Cerebellar nuclear complex (tissue), 1 donor: ENCODE measurements around the gene PRMT1.

Experiments
- DNase-seq, 2 experiments: peaks; one replicate each; lab custom pipeline; 2025; lab: John Stamatoyannopoulos, UW

Gene PRMT1

DNA sequence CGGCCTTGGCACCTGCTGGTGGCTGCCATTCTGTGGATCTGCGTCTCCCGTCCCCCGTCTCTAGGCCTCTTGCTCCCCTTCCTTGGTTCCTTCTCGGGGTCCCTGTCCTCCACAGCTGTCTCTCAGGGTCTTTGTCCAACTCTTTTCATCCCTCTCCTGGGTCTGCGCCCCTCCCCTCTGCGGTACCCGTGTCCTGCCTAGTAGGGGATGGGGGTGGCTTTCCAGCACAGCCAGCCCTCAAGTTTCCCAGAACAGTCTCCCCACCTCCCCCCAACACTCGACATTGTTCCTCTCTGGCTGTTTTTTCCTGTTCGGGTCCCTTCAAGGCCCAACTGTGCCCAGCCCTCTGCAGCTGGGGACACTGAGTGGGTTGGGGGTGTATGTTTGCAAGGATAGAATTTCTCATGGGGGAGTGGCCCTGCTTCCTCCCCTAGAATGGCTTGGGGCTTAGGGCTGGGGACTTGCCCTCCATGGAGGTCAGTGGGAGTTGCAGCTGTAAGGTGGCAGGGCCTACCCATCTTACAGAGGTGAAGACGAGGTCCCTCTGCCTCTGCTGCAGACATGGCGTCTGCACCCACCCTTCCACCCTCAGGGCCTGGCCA is 11.6 kb downstream of the PRMT1 start:
- DNase-seq, result no peak

GRCh38 chr19:49689133-49690078 is 12.3 kb downstream of the PRMT1 start, which contains the start of gene ADM5:
ADM5 (plus strand) TSS chr19:49689594; CDS start chr19:49689838, 244 bp downstream.
- DNase-seq, result peak in 1 of 2 experiments; percentile 51

DNA sequence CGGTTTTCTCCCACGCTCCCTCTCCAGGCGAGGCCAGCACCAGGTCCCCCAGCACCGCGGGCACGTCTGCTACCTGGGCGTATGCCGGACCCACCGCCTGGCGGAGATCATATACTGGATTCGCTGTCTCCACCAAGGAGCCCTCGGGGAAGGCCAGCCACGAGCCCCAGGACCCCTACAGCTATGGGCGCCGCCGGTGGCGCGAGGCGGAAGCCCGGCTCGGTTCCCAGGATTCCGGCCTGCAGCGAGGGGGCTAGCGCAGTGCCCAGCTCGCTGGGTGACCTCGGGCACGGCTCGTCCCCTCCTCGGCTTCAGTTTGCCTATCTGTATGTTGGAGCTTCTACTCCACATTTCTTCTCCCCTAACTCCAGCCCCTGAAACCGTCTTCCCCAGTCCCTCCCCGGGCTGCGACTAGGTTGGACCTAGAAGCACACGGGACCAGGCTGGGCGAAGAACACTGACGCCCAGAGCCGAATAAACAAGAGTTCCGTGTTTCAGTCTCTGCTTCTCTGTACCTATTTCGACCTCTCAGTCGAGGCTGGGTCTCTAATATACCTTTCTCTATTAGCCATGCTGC is 13.1 kb downstream of the PRMT1 start:
- DNase-seq, result no peak

GRCh38 chr19:49690656-49691242 is 13.7 kb downstream of the PRMT1 start, which contains the start of gene CPT1C:
CPT1C (plus strand) TSS chr19:49691116; CDS start chr19:49692253, 1,137 bp downstream.
- DNase-seq, result peak; percentile 84 to 88

GRCh38 chr19:49691243-49692146 is 14.4 kb downstream of the PRMT1 start:
- DNase-seq, result no peak

DNA sequence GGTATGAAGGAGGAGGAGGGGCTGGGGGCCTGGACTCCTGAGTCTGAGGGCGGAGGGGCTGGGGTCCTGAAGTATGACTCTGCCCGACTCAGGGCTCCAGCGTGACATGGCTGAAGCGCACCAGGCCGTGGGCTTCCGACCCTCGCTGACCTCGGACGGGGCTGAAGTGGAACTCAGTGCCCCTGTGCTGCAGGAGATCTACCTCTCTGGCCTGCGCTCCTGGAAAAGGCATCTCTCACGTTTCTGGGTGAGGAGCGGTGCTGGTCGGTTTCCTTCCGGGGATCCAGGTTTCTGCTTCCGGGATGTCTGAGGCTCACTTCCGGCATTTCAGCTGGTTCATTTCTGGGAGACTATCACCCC is 15.1 kb downstream of the PRMT1 start:
- peak in 1 of 2 experiments; percentile 20 for DNase-seq

DNA sequence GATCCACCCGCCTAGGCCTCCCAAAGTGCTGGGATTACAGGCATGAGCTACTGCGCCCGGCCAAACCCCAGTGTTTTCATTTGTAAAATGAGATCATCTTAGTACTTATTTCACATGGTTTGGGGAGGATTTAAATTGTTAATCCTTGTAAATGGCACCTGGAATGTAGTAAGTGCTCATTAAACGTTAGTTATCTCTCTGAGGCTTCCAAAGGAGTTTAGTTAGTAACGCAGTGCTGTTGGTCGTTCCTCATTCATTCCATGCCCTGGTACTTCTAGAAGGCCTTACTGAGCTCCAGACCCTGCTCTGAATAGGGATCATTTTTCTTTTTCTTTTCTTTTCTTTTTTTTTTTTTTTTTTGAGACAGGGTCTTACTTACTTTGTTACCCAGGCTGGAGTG is 19.0 kb downstream of the PRMT1 start:
- DNase-seq, result no peak

- DNase-seq, result no peak
Observed at GRCh38 chr19:49696865-49697264, 19.8 kb downstream of the PRMT1 start.

- DNase-seq, result no peak
Observed at GRCh38 chr19:49699364-49699763, 22.3 kb downstream of the PRMT1 start.

DNA sequence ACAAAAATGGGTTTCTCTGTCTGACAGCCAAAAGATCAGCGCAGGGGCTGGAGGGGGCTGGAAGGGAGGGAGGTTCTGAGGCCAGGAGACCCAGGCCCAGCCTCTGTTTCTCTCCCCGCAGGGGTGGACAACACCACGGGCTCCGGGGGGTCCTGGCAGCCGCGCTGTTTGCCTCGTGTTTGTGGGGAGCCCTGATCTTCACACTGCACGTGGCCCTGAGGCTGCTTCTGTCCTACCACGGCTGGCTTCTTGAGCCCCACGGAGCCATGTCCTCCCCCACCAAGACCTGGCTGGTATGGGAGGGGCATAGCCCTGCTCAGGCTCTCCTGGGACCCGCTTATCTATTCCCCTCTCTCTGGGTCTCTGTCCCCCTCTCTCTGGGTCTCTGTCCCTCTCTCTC is 23.5 kb downstream of the PRMT1 start:
- DNase-seq, result no peak

- no peak for DNase-seq
Observed at GRCh38 chr19:49701271-49701786, 24.3 kb downstream of the PRMT1 start.

DNA sequence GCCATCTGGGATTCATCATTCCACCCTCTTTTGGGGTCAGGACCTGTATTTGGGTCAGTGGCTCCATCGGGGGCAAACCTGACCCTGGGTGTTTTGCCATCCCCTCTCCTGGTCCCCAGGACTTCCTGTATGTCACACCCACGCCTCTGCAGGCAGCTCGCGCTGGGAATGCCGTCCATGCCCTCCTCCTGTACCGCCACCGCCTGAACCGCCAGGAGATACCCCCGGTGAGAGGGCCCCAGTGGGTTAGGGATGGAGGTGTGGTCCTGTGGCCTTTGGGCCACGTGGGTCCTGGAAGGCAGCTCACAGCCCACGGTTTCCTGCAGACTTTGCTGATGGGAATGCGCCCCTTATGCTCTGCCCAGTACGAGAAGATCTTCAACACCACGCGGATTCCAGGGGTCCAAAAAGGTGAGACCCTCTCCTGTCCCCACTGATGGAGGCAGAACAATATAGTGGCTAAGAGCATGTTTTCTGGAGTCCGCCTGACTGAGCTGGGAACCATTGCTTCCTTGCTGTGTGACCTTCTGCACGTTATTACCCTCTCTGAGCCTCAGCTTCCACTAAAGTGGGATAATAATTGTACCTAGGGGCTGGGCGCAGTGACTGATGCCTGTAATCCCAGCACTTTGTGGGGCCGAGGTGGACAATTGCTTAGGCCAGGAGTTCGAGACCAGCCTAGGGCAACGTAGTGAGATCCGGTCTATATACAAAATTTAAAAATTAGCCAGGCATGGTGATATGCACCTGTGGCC is 28.0 kb downstream of the PRMT1 start:
- no peak for DNase-seq

DNA sequence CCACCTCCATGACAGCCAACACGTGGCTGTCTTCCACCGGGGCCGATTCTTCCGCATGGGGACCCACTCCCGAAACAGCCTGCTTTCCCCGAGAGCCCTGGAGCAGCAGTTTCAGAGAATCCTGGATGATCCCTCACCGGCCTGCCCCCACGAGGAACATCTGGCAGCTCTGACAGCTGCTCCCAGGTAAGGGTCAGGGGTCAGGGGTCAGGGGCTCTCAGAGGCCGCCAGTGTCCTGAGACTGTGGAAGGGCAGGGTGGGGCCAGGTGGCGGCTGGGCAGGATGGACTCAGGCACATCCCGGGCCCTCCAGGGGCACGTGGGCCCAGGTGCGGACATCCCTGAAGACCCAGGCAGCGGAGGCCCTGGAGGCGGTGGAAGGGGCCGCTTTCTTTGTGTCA is 28.8 kb downstream of the PRMT1 start:
- DNase-seq, result no peak

- no peak for DNase-seq
Observed at GRCh38 chr19:49710372-49710951, 33.4 kb downstream of the PRMT1 start.

DNA sequence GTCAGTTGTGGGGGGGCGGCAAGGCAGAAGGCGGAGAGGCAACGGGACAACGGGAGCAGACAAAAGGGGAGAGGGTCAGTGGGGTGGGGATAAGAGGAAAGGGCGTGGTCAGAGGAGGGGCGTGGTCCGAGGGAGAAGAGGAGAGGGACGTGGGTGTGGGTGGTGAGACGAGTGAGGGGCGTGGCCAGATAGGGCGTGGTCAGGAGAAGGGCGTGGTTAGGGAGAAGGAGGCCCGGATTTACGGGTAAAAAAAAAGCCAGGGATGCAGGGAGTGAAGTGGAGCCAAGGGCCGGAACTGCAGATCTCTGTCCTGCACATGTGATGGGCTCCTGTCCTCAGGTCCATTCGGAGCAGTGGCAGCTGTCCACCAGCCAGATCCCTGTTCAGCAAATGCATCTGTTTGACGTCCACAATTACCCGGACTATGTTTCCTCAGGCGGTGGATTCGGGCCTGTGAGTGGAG is 35.4 kb downstream of the PRMT1 start:
- no peak for DNase-seq

GRCh38 chr19:49713236-49713845 is 36.3 kb downstream of the PRMT1 start:
- DNase-seq, result no peak

- DNase-seq, result no peak
Observed at GRCh38 chr19:49716154-49716553, 39.1 kb downstream of the PRMT1 start.

- DNase-seq, result no peak
Observed at GRCh38 chr19:49718511-49718910, 41.4 kb downstream of the PRMT1 start.

DNA sequence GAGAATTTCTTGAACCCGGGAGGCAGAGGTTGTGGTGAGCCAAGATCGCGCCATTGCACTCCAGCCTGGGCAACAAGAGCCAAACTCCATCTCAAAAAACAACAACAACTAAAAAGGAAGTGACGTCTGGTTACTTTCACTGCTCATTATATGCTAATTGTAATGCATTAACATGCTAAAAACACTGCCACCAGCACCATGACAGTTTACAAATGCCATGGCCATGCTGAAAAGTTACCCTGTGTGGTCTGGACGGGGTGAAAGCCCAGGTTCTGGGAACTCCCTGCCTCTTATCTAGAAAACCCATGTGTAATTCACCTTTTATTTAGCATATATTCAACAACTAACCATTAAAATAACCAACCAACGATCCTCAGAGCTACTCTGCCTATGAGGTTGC is 41.9 kb downstream of the PRMT1 start:
- DNase-seq, result no peak
